Activated effector memory CD4-positive, alpha-beta T cell treated with Interleukin-2 at 50 U/mL for 16 hours (primary cell): ENCODE data around the gene IRAK1.

Experiments
- DNase-seq: peaks from one replicate; pipeline ENCODE4 v3.0.0-alpha.2; 2020

IRAK1 gene

DNA sequence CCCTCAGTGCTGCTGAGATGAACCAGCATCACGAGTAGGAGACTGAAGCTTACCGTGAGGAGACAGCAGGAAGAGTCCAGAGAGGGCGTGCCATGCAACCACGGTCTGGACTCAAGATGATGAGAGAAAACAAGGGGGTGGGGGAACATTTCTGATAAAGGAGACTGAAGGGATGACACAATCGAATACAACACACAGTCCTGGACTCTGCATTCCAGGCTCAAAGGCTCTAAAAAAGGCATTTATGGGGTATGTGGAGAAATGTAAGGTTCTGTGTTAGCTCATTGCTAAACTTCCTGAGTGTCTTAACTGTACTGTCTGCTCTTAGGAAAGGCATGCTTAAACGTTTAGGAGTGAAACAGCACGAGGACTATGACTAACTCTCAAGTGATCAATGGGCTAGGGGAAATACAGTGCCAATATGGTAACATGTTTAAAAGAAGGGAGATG, 20.6 kb upstream of the IRAK1 start:
- DNase-seq = no peak

DNA sequence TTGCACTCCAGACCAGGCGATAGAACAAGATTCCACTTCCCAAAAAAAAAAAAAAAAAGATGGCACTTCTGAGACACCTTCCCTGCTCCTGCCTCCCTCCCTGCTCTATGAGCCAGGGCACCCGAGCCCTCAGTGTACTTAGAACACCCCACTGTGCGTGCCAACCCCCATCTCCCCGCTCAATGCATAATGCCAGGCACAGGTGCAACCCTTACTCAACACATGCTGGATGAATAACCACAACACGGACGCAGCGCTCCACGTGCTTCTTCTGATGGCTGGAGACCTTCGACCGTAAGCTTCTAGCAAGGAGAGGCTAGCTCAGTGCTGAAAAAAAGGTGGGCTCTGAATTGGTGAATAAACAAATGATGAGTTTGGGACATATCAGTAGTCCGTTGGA, 19.9 kb upstream of the IRAK1 start:
- no peak for DNase-seq

DNA sequence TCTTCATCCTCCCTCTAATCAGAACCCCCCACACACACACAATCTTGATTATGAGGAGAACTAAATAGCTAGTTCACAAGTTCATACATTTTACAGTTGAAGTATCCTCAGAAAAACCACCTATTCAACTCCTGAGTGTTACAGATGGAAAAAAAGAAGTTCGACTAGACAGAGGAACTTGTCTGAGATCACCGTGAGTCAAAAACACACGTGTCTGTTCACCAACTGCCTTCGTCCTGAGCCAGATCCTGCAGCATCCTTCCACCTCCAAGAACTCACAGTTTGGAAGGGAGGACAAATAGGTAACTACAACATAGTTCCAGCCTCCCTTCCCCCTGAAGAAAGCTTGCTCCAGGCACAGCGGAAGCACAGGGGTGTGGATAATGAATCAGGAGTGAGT, 19.0 kb upstream of the IRAK1 start:
- DNase-seq = no peak

DNA sequence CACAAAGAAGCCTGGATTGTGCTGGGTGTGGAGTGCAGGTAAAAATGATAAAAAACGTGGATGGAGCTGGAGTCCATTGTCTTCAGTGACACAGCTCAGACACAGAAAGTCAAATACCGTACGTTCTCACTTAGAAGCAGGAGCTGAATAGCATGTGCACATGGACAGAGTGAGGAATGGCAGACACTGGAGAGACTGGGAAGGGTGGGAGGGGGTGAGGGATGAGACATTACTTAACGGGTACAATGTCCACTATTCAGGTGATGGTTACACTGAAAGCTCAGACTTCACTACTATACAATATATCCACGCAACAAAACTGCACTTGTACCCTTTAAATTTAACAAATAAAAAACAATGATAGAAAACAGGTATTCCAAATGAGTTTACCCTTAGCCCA, 18.1 kb upstream of the IRAK1 start:
- DNase-seq = no peak

DNA sequence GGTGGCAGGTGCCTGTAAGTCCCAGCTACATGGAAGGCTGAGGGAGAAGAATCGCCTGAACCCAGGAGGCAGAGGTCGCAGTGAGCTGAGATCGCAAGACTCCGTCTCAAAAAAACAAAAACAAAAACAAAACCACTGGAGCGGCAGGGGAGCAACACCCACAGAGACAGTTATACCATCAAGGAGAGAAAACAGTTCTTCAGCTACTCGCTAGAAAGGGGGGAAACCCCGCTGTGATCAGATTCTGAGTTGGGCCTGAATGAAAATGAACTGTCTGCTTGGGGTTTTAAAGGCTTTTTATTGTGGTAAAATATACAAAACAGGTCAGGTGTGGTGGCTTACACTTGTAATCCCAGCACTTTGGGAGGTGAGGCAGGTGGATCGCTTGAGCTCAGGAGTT, 16.8 kb upstream of the IRAK1 start:
- no peak for DNase-seq

DNA sequence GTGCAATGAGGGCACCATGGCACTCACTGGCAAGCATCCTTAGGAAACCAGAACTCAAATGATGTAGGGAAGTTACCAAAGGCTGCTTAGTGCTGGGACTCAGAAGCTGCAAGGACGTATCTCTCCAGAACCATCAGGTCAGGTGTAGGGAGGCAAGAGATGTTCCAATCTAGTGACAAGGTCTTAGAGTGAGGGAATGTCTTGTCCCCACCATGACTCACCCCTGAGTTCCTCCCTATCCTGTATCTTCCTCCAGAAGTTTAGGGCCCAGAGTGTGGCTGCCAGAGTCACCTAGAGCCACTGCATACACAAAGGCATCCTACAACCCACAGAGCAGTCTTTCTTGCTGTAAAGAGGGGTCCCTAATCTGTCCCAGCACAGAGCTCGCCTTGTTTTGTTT, 14.1 kb upstream of the IRAK1 start:
- DNase-seq = no peak

DNA sequence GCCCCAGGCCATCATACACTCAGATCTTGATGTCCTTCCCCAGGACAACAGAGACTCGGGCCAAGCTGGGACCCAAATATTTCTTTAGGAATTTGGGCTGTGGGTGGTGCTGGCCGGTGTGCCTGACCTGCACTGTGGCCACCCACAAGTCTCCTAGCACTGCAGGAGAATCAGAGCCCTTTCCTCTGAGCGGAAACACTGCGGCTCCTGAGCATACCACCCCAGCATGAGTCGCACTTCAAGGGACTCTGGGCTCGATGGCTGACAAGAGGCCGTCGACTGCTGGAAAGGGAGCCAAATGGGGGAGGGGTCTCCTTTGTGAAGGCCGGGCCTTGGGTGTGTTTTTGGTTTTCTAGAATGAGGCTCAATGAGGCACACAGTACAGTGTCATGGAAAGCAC, 13.0 kb upstream of the IRAK1 start:
- no peak for DNase-seq

DNA sequence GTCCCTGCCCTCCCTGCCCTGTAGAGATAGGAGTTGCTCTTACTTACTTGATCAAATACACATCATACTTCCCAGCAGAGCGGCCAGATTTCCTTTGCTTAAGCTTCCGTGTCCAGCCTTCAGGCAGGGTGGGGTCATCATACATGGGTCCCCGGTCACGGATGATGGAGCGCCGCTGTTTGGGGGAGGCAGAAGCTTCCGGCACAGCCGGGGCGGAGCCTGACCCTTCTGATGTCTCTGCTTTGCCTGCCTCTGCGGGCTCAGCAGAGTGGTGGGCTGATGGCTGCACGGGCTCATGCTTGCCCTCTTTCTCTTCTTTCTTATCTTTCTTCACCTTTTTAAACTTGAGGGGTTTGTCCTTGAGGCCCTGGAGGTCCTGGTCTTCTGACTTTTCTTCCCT, 12.5 kb upstream of the IRAK1 start:
- no peak for DNase-seq

DNA sequence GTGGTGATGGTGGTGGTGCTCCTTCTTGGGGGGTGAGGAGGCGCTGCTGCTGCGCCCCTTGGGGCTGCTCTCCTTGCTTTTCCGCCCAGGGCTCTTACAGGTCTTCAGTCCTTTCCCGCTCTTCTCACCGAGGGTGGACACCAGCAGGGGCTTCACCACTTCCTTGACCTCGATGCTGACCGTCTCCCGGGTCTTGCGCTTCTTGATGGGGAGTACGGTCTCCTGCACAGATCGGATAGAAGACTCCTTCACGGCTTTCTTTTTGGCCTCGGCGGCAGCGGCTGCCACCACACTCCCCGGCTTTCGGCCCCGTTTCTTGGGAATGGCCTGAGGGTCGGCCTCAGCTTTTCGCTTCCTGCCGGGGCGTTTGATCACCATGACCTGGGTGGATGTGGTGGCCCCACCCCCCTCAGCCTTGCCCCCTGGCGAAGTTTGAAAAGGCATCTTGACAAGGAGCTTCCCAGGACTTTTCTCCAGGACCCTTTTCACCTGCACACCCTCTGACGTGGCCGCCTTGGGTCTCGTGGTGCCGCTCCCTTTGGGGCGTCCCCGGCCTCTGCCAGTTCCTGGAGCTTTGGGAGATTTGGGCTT, 11.1 kb upstream of the IRAK1 start:
- no peak for DNase-seq

DNA sequence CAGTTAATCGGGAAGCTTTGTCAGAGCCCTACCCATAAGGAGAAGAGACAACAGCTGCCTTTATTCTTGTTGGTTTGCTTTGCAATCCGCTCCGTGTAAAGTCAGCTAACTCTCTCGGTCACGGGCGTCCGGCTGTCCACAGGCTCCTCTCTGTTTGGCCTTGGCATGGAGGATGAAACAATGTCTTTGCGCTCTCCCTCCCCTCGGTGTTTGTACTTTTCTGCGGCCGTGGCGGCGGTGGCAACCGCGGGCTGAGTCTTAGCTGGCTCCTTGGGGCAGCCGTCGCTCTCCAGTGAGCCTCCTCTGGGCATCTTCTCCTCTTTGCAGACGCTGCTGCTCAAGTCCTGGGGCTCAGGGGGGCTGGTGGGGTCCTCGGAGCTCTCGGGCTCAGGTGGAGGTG, 10.6 kb upstream of the IRAK1 start:
- DNase-seq = no peak

DNA sequence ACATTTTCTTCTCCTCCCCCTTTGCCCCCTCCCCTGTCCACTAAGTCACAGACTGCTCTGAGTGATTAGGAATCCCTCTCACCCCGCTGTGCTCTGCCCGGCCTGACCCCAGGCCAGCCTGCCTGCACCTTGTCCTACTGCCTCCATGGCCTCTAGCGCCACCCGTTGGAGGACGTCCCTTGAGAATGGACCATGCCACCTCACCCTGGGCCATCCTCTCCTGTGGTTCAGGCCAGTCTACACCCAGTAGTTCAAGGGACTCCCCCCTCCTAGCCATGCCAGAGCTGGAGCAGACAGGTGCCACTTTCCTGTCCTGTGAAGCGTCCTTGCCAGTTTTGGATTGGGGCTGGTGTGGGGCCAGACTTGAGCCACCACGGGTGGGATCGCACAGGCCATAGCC, 9.7 kb upstream of the IRAK1 start:
- no peak for DNase-seq

DNA sequence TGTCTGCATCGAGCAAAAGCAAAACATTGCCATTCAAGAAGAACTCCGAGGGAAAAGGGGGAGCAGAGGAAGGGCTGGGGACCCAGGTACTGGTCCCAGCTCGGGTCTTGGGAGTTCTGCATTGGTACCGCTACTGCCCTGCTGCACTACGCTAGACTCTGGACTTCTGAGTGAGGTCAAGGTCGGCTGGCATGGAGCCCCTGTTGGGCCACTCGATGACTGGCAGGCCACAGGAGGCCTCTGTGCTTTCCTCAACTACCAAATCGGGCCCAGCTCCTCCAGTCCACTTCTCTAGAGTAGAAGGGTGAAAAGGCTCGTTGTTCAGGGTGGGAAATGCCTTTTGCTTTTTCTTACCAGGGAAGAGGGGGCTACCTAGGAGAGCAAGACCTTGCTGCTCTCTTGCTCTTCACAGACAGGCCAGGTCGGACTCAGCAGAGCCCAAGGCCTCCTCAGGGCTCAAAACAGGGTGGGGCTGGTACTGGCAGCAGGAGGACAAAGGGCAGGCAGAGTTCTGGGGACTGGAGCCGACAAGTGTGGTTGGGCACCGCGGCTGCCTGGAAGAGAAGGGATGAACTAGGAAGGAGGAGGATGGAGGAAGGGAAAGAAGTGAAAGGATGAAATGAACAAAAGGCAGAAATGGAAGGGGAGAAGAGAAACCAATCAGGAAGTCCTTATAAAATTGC, 8.9 kb upstream of the IRAK1 start:
- DNase-seq = no peak

DNA sequence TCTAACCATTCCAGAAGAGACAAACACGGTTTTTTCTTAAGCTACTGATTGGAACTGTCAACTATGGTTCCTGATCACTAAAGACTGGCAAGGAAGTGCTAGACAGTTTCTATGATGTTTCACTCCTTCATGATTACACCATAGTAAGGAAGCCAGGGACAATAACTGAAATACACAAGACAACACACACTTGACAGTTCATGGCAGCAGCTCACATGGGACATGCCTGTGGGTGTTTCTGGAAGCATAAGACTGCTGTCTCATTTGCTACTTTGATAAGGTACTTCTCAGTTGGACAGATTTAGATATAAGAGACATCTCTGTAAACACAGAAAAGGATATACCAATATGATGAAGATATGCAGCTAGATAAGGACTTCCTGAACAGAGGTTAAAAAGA, 8.3 kb upstream of the IRAK1 start:
- DNase-seq = no peak

DNA sequence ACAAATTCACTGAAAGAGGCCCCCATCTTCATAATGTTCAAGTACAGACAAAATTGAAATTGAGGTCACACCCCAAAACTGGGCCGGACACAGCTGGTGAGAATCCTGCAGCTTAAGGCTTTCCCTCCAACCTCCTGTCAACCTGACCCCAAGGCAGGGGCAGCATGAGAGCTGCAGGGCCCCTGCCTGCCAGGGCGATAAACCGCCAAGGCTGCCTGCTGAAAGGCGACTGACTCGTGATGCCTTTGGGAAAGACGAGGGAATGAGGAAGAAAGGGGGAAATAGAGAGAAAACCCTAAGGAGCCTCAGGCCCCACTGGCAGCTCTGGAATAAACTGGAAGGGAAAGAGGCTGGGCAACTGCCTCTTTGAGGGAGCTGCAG, 7.3 kb upstream of the IRAK1 start:
- no peak for DNase-seq

DNA sequence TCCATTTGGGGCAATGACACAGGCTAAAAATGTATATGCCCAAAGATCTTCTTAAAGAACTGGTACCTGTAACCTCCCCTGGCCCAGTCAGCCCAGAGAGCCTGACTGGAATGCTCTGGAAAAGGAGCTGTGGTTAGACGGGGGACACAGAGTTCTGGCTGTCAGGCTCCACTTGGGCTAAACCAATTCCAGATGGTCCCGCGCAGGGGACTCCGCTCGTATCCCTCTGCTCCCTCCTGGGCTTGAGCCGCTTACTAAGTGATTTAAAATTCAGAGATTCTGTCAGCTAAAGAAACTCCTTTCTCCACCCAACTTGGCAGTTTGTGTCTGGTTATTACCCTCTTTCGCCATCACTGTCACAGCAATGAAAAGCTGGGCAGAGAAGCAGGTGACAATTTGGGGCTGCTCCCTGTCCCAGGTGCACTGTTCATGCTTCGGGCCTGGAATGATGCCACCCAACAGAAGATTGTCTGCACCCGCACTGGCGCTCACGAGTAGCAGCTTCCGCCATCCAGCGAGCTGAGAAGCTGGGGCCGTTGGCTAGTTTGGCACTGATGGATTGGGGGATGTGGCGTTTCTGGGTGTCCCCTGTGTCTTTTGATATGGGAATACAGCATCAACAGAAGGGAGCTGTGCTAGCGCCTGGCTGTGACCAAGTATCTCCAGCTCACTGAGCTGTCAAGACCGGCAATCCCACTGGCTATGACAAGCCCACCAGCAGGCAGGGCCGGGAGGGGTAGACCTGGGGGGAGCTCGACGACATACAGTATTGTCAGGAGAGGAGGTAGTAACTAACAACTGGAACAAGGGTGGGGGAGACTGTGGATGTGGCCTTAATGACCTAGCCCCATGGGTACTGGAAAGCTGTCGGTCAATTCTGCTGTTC, 6.7 kb upstream of the IRAK1 start:
- DNase-seq = no peak

DNA sequence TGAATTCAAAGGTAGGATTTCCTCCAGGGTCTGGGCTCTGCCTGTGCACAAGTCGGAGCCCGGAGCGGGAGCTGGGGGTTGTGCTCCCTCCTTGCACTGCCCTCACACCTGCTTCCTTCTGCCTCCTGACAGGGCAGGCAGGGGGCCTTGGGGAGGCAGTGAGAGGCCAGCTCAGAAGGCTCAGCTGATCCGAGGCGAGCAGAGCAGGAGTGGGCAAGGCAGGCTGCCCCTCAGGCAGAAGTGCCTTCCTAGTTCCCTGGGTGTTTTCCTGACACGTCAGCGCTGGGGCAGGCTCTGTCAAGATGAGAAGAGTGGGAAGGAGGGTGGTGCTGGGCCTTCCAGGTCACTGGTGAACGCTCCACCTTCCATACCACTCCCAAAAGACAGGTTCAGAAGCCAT, 5.5 kb upstream of the IRAK1 start:
- no peak for DNase-seq

DNA sequence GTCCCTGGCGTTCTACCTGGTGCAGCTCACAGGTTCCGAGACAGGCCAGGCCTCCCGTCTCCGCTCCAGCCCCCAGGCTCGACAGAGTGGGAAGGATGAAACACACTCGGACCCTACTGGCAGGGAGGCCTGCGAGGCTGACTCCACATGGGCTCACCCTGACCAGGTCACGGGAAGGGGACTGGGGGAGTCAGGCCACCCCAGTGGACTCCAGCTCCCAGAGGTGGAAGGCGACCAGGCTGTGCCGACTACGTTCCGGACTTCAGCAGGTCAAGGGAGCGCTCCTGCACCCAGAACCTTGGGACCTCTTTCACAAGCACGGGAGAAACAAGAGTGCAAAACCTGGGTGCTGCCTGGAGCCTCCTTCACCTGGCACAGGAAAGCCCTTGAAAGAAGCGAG, 4.6 kb upstream of the IRAK1 start:
- no peak for DNase-seq

DNA sequence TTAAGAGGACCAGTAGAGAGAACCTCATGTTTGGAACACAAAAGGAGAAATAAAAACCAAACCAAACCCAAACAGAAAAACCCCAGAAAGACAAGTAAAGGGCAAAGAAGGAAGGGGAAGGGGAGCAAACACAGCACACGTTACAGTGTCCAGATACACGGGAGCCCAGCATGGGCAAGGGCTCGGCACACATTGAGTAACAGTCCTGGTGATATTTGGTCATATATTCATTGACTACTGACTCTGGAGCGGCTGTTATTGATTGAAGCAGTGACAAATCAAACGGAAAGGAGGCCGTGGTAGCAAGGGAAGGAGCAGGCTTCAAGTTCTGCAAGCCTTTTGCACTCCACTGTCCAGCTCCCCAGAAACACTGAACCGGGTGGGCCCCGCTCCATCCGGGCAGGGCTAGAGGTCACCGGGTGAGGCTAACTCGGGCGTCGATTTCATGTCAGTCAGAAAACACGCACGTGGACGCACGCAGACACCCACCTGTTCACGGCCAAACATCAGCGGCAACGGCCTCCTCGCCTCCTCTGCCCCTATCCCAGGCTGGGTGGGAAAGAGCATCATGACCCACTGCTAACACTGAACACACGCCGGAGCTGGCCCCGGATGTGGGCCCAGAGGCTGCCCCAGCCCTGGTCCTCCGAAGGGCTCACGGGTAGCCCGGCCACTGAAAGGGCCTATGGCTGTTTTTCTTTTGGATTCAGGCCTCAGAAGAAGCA, 3.7 kb upstream of the IRAK1 start:
- DNase-seq = no peak

DNA sequence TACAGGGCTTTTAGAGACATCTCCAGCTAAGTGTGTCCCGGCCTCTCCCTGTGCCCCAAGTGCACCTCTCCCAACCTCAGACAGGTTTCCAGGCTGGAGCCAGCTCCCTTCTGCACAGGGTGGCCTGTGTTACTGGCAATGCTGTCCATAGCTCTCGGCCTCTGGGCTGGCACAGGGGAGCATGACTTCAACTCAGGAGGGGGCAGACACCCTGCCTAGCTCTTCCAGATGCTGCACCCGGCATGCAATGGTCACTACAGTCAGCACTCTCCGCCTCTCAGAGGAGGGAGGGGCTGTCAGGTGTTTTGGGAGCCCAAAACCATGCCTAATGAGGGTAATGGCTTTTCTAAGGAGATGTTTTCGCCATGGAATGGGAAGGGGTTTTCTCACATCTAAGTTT, 2.4 kb upstream of the IRAK1 start:
- no peak for DNase-seq

DNA sequence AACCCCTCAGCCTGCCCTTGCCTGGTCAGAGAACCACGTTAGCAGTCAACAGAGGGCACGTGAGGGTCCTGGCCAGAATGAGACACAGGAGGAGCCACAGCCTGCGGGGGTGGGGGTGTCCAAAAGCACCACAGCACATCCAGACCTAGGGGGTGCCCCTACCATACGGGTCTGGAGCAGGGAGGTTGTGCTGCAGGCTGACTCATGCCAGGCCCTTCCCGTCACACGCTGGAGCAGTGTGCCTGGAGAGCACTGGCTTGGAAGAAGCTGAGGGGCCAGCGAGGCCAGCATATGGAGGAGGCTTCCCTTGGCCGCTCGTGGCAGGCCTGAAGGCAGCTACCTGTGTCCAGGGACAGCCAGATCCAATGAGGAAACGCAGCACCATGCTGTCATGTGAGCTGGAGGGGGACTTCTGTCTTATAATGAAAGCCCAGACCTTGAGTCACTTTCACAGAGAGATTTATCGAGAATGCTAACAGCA, 1.5 kb upstream of the IRAK1 start:
- DNase-seq = no peak

DNA sequence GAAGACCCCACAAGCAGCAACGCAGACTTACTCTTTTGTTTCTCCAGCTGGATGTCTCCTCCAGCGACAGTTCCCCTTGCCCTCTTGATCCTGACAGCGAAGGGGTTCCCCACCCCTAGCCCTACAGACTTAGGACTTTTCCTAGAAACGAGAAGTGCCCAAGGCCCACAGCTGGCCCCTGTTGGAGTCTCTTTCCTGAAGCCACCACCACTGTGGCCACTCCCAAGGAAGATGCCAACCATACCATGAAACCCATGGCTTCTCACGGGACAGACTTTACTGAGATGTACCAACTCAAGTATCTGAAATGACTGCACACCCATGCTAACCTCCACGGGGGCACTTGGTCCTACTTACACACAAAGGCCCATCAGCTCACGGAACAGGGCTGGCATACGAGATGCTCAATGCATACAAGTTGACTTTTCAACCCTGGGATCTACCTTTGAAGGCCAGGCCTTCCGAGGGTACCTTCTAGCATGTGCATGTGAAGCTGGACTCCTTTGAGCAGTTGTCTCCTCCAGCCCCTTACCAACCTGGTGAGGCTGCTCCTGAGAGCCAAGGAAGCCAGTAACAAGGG, 924 bp upstream of the IRAK1 start:
- DNase-seq = no peak

DNA sequence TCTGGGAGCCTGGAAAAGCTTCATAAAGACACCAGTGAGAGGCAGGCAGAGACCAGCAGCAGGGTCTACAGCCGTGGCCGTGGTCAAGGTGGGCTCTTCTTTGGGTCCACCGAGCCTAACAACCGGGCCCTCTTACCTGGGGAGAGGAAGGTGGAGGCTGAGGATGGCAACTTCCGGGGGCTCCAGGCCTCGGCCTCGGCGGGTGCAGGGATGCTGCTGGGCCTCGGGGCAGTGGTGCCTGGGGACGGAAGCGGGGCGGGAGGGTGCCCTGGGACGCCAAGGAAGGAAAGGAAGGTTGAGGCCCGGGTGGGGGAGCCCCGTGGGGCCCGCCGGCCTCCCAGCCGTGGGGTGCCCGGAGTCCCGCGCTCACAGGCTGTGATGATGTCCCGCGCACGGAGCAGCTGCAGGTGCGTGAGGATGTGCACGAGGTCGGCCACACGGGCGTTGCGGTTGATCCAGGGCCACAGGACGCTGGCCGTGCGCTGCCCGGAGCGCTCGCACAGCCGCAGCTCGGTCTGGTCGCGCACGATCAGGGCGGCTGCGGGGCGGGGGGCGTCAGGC, 561 bp downstream of the IRAK1 start:
- no peak for DNase-seq
